ENCODE results near the gene TNNT2. TPM values are rescaled to one million over a fixed set of nuclear protein-coding genes. Genes with fewer than 3 reads are reported as not detected.

Gene TNNT2
- total RNA-seq, 4 donors from 2014 or later: 2.0 to 2.4 (median 2.1) TPM; not detected in 1

- TF ChIP-seq CTCF (IDR thresholded peaks at IDR 0.05): no peak
- ATAC-seq (ENCODE audit: low FRiP score) (no peak), DNase-seq (ENCODE audit: low spot score) (no peak)
These were observed 33.0 kb downstream of the TNNT2 start for GRCh38 chr1:201344206-201345080.

- DNase-seq (ENCODE audit: low spot score) (no peak), ATAC-seq (ENCODE audit: low FRiP score) (no peak)
- no peak for TF ChIP-seq CTCF (IDR thresholded peaks at IDR 0.05)
These were observed 36.1 kb downstream of the TNNT2 start for GRCh38 chr1:201341377-201341776.

GRCh38 chr1:201336711-201337450, 40.6 kb downstream of the TNNT2 start:
- no peak for TF ChIP-seq CTCF (IDR thresholded peaks at IDR 0.05)
- DNase-seq (ENCODE audit: low spot score) (no peak), ATAC-seq (ENCODE audit: low FRiP score) (no peak)

- TF ChIP-seq CTCF (IDR thresholded peaks at IDR 0.05): no peak
- DNase-seq (ENCODE audit: low spot score) (no peak), ATAC-seq (ENCODE audit: low FRiP score) (no peak)
These were observed 41.6 kb downstream of the TNNT2 start for GRCh38 chr1:201335901-201336300.

- TF ChIP-seq CTCF (IDR thresholded peaks at IDR 0.05): no peak
- DNase-seq (ENCODE audit: low spot score): no peak
- no peak for ATAC-seq (ENCODE audit: low FRiP score)
These were observed 42.2 kb downstream of the TNNT2 start for GRCh38 chr1:201335174-201335870.

- ATAC-seq (ENCODE audit: low FRiP score): no peak
- no peak for DNase-seq (ENCODE audit: low spot score)
- TF ChIP-seq CTCF (IDR thresholded peaks at IDR 0.05): no peak
These were observed 42.9 kb downstream of the TNNT2 start for GRCh38 chr1:201334325-201335173.
